Central memory CD8-positive, alpha-beta T cell (primary cell): ENCODE measurements around the gene SYVN1.
"Not testable (repeated sequence)": the region's sequence is repeated elsewhere in the genome, so short reads cannot be mapped to it uniquely, and the experiment has no call there.

ENCODE experiments used
- ATAC-seq: fragments of 150-1000 bp; cut with Tn5 transposase; replicated peaks from 2 replicates; pipeline ENCODE4 v1.10.0; 2022; ENCODE audit warnings: mild to moderate bottlenecking, moderate FRiP score, moderate number of reproducible peaks; ENCODE audit not compliant: poor library complexity, severe bottlenecking; ENCODE audit errors: extremely low read depth
- DNase-seq, 2 donors: peaks; one replicate each; pipeline ENCODE4 v3.0.0; 2021; ENCODE audit warnings: low spot score in 2 of 2
- H3K27ac Mint-ChIP-seq: one replicate; pipeline ENCODE4 v1.8.0; 2022; ENCODE audit warnings: low read depth, mild to moderate bottlenecking, moderate library complexity, mixed read lengths
- H3K27me3 Mint-ChIP-seq: one replicate; pipeline ENCODE4 v1.8.0; 2022; ENCODE audit warnings: mixed read lengths
- H3K36me3 Mint-ChIP-seq: one replicate; pipeline ENCODE4 v1.8.0; 2022; ENCODE audit warnings: mild to moderate bottlenecking, moderate library complexity, mixed read lengths; ENCODE audit not compliant: insufficient read depth
- H3K4me1 Mint-ChIP-seq: one replicate; pipeline ENCODE4 v1.8.0; 2022; ENCODE audit warnings: mixed read lengths
- H3K4me3 Mint-ChIP-seq: one replicate; pipeline ENCODE4 v1.8.0; 2022; ENCODE audit warnings: mild to moderate bottlenecking, moderate library complexity, mixed read lengths
- H3K9me3 Mint-ChIP-seq: one replicate; pipeline ENCODE4 v1.8.0; 2022; ENCODE audit warnings: mixed read lengths

SYVN1 gene

GRCh38 chr11:65165410-65166317 is 31.3 kb upstream of the SYVN1 start:
- Mint-ChIP-seq H3K9me3 (no peaks in the 10 kb centered on the region), H3K27ac (no peak overlapping the region), H3K27me3 (no peaks in the 10 kb centered on the region), H3K4me3 (no peak overlapping the region), H3K4me1 (peaks cover 6% of the 10 kb centered on the region), H3K36me3 (no peaks in the 10 kb centered on the region)
- no peak for DNase-seq
- no peak for ATAC-seq

GRCh38 chr11:65163684-65164083 is 29.4 kb upstream of the SYVN1 start:
- no peaks in the 10 kb centered on the region for H3K27me3 Mint-ChIP-seq
- no peak for ATAC-seq
- H3K9me3 Mint-ChIP-seq = no peaks in the 10 kb centered on the region
- no peak overlapping the region for H3K4me3 Mint-ChIP-seq
- DNase-seq = no peak
- H3K27ac Mint-ChIP-seq = no peak overlapping the region
- H3K36me3 Mint-ChIP-seq = no peaks in the 10 kb centered on the region
- no peaks in the 10 kb centered on the region for H3K4me1 Mint-ChIP-seq

GRCh38 chr11:65160643-65161042 is 26.3 kb upstream of the SYVN1 start:
- Mint-ChIP-seq H3K9me3 (no peaks in the 10 kb centered on the region), H3K4me3 (no peak overlapping the region), H3K27ac (no peak overlapping the region), H3K36me3 (no peaks in the 10 kb centered on the region), H3K27me3 (no peaks in the 10 kb centered on the region), H3K4me1 (no peaks in the 10 kb centered on the region)
- no peak for DNase-seq
- no peak for ATAC-seq

- no peak for DNase-seq
- Mint-ChIP-seq H3K4me1 (no peaks in the 10 kb centered on the region), H3K9me3 (no peaks in the 10 kb centered on the region), H3K27me3 (no peaks in the 10 kb centered on the region), H3K4me3 (no peak overlapping the region), H3K36me3 (no peaks in the 10 kb centered on the region), H3K27ac (no peak overlapping the region)
- ATAC-seq = no peak
Observed at GRCh38 chr11:65159012-65159411, 24.7 kb upstream of the SYVN1 start.

GRCh38 chr11:65157336-65157735 is 23.0 kb upstream of the SYVN1 start:
- H3K4me3 Mint-ChIP-seq = no peak overlapping the region
- no peaks in the 10 kb centered on the region for H3K36me3 Mint-ChIP-seq
- no peak for DNase-seq

GRCh38 chr11:65156926-65157325 is 22.6 kb upstream of the SYVN1 start:
- DNase-seq = no peak
- Mint-ChIP-seq H3K9me3 (no peaks in the 10 kb centered on the region), H3K36me3 (no peaks in the 10 kb centered on the region), H3K27ac (no peak overlapping the region), H3K4me3 (no peak overlapping the region), H3K4me1 (no peaks in the 10 kb centered on the region), H3K27me3 (no peaks in the 10 kb centered on the region)
- ATAC-seq = no peak

More at GRCh38 chr11:65157336-65157735, 23.0 kb upstream of the SYVN1 start:
- Mint-ChIP-seq H3K27ac (no peak overlapping the region), H3K9me3 (no peaks in the 10 kb centered on the region), H3K4me1 (no peaks in the 10 kb centered on the region), H3K27me3 (no peaks in the 10 kb centered on the region)
- ATAC-seq = no peak

- Mint-ChIP-seq H3K36me3 (no peaks in the 10 kb centered on the region), H3K4me1 (no peaks in the 10 kb centered on the region), H3K4me3 (no peak overlapping the region), H3K9me3 (no peaks in the 10 kb centered on the region), H3K27me3 (no peaks in the 10 kb centered on the region), H3K27ac (no peak overlapping the region)
- ATAC-seq = no peak
- no peak for DNase-seq
Observed at GRCh38 chr11:65156256-65156655, 21.9 kb upstream of the SYVN1 start.

- H3K27me3 Mint-ChIP-seq = no peaks in the 10 kb centered on the region
- DNase-seq (no peak), ATAC-seq (no peak)
- H3K4me3 Mint-ChIP-seq = no peak overlapping the region
- peak overlapping the region; percentile 33 for H3K27ac Mint-ChIP-seq
- peaks cover 3% of the 10 kb centered on the region for H3K36me3 Mint-ChIP-seq
- no peaks in the 10 kb centered on the region for H3K9me3 Mint-ChIP-seq
- H3K4me1 Mint-ChIP-seq = no peaks in the 10 kb centered on the region
Observed at GRCh38 chr11:65152122-65152521, 17.8 kb upstream of the SYVN1 start.

- DNase-seq = no peak
- ATAC-seq = no peak
- H3K27me3 Mint-ChIP-seq = no peaks in the 10 kb centered on the region
Observed at GRCh38 chr11:65151331-65151899, 17.1 kb upstream of the SYVN1 start.

GRCh38 chr11:65150509-65151299 is 16.4 kb upstream of the SYVN1 start:
- Mint-ChIP-seq H3K27ac (no peak overlapping the region), H3K27me3 (peaks cover 3% of the 10 kb centered on the region)
- no peak for DNase-seq

More at GRCh38 chr11:65151331-65151899, 17.1 kb upstream of the SYVN1 start:
- Mint-ChIP-seq H3K36me3 (peaks cover 3% of the 10 kb centered on the region), H3K4me1 (no peaks in the 10 kb centered on the region), H3K27ac (no peak overlapping the region), H3K9me3 (no peaks in the 10 kb centered on the region), H3K4me3 (no peak overlapping the region)

GRCh38 chr11:65150131-65150508 is 15.8 kb upstream of the SYVN1 start:
- H3K27me3 Mint-ChIP-seq, H3K9me3 Mint-ChIP-seq, DNase-seq, H3K36me3 Mint-ChIP-seq, H3K4me3 Mint-ChIP-seq, H3K27ac Mint-ChIP-seq, H3K4me1 Mint-ChIP-seq, ATAC-seq: not testable (repeated sequence)

More at GRCh38 chr11:65150509-65151299, 16.4 kb upstream of the SYVN1 start:
- ATAC-seq = no peak
- H3K4me1 Mint-ChIP-seq = no peaks in the 10 kb centered on the region
- no peak overlapping the region for H3K4me3 Mint-ChIP-seq
- no peaks in the 10 kb centered on the region for H3K9me3 Mint-ChIP-seq
- peaks cover 5% of the 10 kb centered on the region for H3K36me3 Mint-ChIP-seq

- no peak for ATAC-seq
- Mint-ChIP-seq H3K27me3 (peaks cover 7% of the 10 kb centered on the region), H3K36me3 (peaks cover 5% of the 10 kb centered on the region), H3K4me3 (no peak overlapping the region), H3K27ac (no peak overlapping the region), H3K4me1 (no peaks in the 10 kb centered on the region), H3K9me3 (no peaks in the 10 kb centered on the region)
- DNase-seq = no peak
Observed at GRCh38 chr11:65148657-65149056, 14.3 kb upstream of the SYVN1 start.
